KOPT-K1 (cell line): ENCODE measurements around the gene ATG12.
"Not testable (repeated sequence)": the region's sequence is repeated elsewhere in the genome, so short reads cannot be mapped to it uniquely, and the experiment has no call there.

Source experiments
- H3K27ac ChIP-seq: fragments of 200-600 bp; sonication (generic); 2 replicates; pipeline ENCODE4 v1.5.1; 2016; ENCODE audit warnings: antibody characterized with exemption, mild to moderate bottlenecking, low read depth, low read length; ENCODE audit not compliant: poor library complexity, severe bottlenecking
- H3K36me3 ChIP-seq: fragments of 200-600 bp; sonication (generic); 2 replicates; pipeline ENCODE4 v1.5.1; 2017; ENCODE audit warnings: antibody characterized with exemption, mild to moderate bottlenecking, low read length, moderate library complexity; ENCODE audit not compliant: insufficient read depth
- H3K9me3 ChIP-seq: fragments of 200-600 bp; sonication (generic); 2 replicates; pipeline ENCODE4 v1.5.1; 2017; ENCODE audit warnings: antibody characterized with exemption, low read length, mild to moderate bottlenecking; ENCODE audit not compliant: insufficient read depth, poor library complexity, severe bottlenecking

ATG12 gene

GRCh38 chr5:115841382-115842088 lies at the start of gene ATG12, which contains the start of gene AP3S1:
Gene ATG12, minus strand, starts transcription at chr5:115841565. Its CDS starts 13 bp downstream, at chr5:115841552.
Gene AP3S1, plus strand, starts transcription at chr5:115841935. Its CDS starts 103 bp downstream, at chr5:115842038.
- peaks cover 22% of the 10 kb centered on the region for H3K36me3 ChIP-seq
- H3K9me3 ChIP-seq = no peaks in the 10 kb centered on the region
- H3K27ac ChIP-seq = peak within 1 kb of the TSS; percentile 90

GRCh38 chr5:115888027-115888426 lies 46.7 kb upstream of the ATG12 start:
- H3K36me3 ChIP-seq = no peaks in the 10 kb centered on the region
- no peak overlapping the region for H3K27ac ChIP-seq
- H3K9me3 ChIP-seq = no peaks in the 10 kb centered on the region

DNA sequence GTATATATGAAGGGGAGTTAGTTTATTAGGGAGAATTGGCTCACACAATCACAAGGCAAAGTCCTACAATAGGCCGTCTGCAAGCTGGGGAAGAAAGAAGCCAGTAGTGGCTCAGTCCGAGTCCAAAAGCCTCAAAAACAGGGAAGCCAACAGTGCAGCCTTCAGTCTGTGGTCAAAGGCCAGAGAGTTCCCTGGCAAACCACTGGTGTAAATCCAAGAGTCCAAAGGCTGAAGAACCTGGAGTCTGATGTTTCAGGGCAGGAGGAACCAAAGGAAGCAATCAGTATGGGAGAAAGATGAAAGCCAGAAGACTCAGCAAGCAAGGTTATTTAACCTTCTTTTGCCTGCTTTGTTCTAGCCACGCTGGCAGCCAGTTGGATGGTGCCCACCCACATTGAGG lies 43.8 kb upstream of the ATG12 start:
- not testable (repeated sequence) for H3K36me3 ChIP-seq, H3K9me3 ChIP-seq, H3K27ac ChIP-seq

- Histone ChIP-seq H3K36me3 (no peaks in the 10 kb centered on the region), H3K27ac (no peak overlapping the region), H3K9me3 (no peaks in the 10 kb centered on the region)
These were observed 43.3 kb upstream of the ATG12 start for GRCh38 chr5:115884704-115885103.

DNA sequence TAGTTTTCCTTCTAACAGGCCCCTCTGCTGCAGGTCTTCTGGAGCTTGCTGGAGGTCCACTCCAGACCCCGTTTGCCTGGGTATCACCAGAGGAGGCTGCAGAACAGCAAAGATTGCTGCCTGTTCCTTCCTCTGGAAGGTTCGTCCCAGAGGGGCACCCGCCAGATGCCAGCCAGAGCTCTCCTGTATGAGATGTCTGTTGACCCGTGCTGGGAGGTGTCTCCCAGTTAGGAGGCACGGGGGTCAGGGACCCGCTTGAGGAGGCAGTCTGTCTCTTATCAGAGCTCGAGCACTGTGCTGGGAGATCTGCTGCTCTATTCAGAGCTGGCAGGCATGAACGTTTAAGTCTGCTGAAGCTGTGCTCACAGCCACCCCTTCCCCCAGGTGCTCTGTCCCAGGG lies 41.1 kb upstream of the ATG12 start:
- H3K27ac ChIP-seq, H3K9me3 ChIP-seq, H3K36me3 ChIP-seq: not testable (repeated sequence)

DNA sequence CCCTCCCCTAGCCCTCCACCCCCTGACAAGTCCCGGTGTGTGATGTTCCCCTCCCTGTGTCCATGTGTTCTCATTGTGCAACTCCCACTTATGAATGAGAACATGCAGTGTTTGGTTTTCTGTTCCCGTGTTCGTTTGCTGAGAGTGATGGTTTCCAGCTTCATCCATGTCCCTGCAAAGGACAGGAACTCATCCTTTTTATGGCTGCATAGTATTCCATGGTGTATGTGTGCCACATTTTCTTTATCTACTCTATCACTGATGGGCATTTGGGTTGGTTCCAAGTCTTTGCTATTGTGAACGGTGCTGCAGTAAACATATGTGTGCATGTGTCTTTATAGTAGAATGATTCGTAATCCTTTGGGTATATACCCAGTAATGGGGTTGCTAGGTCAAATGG lies 36.0 kb upstream of the ATG12 start:
- not testable (repeated sequence) for H3K27ac ChIP-seq, H3K9me3 ChIP-seq, H3K36me3 ChIP-seq

DNA sequence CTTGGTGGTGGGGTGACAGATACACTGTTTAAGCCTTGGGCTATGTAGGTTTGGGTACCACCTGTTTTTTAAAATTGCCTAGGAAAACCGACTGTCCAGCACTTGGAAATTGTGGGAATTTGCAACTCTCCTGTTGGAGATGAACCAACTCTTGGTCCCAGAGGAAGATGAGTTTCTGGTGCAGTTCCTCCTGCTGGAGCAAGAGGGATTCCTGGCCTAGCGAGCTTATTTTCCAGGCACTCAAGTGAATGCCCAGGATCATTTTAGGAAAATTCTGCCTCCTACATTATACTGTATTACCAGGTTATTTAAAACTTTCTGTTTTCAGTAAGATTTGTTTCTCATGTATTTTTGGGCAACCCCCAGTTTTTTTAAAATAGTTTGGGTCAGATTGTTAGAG lies 34.1 kb upstream of the ATG12 start:
- H3K27ac ChIP-seq = no peak overlapping the region
- H3K36me3 ChIP-seq = peaks cover 24% of the 10 kb centered on the region
- no peaks in the 10 kb centered on the region for H3K9me3 ChIP-seq

- peaks cover 28% of the 10 kb centered on the region for H3K36me3 ChIP-seq
- no peak overlapping the region for H3K27ac ChIP-seq
- no peaks in the 10 kb centered on the region for H3K9me3 ChIP-seq
These were observed 32.0 kb upstream of the ATG12 start for GRCh38 chr5:115873392-115873791.

DNA sequence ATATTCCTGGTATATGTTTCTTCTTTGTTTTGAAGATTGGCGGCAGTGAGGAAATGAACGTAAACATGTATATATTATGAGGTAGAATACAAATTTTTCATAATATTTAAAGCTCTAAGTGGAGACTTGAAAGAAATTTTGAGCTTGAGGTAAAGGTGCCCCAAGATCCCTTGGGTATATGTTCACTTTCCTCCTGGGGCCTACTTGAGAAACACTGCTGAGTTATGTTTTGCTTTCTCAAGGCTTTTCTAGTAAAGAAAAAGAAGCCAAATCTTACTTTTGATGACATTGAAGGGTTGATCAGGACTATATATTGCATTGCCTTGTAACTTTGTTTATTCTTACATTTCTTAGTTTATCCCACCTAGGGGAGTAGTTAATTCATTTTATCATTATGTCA lies 31.1 kb upstream of the ATG12 start:
- peaks cover 28% of the 10 kb centered on the region for H3K36me3 ChIP-seq
- H3K27ac ChIP-seq = no peak overlapping the region
- H3K9me3 ChIP-seq = no peaks in the 10 kb centered on the region

DNA sequence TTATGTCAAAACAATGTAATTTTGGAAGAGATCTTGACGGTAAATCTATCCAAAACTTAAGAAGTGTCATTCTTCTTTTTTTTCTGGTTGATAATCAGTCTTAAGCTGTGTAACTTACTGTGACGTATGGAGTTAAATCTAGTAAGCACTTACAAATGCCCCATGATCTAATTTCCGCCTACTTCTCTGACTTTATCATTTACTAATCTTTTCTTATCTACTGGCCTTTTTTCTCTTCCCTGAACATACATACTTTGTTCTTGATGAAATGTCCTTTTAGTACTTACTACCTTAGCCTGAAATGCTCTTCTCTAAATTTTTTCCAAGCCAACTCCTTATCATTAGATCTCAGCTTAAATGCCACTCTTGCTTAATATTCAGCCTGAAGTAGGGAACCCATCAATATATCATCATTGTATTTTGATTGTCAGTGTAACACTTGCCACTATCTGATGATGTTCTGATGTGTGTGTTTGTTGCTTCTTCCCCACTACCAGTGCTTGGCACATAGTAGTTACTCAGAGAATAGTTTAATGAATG lies 28.0 kb upstream of the ATG12 start:
- peaks cover 23% of the 10 kb centered on the region for H3K36me3 ChIP-seq

GRCh38 chr5:115859378-115859777 lies 18.0 kb upstream of the ATG12 start:
- H3K9me3 ChIP-seq = peaks cover 5% of the 10 kb centered on the region
- H3K36me3 ChIP-seq = no peaks in the 10 kb centered on the region
- H3K27ac ChIP-seq = no peak overlapping the region

More for the DNA sequence above, 28.0 kb upstream of the ATG12 start:
- no peak overlapping the region for H3K27ac ChIP-seq
- H3K9me3 ChIP-seq = no peaks in the 10 kb centered on the region

DNA sequence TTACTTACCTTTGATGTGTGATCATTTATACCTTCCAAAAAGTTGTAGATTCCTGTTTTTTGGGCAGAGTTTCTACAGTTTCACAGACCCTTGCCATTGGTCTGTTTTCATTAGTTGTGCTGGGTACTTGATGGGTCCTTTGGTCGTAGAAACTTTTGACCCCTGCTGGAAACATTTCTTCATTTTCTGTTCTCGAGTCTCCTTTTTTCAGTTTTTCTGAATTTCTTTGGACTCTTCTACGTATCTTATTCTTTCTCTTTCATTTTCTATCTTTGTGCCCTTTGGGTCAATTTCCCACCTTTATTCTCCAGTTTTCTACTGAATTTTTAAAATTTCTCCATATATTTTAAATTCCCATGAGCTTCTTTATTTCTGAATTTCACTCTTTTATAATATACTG lies 17.0 kb upstream of the ATG12 start:
- Histone ChIP-seq H3K9me3 (peaks cover 11% of the 10 kb centered on the region), H3K27ac (no peak overlapping the region), H3K36me3 (no peaks in the 10 kb centered on the region)

DNA sequence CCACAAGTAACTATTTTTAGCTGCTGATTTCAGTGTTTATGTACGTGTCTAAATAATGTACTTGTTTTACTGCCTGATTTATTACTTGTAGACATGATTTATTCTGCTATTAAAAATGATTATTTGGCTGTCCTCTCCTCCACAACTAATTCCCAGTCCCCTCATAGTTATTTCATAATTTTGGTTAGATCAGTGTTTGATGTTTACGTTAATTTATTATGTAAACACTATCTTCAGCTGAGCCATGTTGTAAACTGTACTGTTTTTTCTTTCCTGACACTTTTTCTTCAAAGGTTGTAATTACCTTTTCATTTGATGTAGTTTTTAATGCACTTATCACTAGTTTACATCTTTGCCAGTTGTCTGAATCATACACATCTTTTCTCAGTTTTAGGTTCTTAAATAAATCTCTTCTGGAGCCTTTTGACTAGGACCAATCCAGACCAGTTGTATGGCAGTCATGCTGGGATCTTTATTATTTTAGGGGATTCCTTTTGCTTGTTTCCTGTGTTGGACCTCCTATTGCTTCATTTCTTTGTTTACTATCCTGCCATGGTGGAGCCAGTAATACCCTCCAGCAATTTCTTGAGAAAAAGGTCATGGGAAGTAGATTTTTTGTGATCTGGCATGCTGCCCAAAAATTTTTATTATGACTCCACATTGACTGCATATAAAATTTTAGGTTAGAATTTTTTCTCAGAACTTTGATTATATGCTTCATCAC lies 16.4 kb upstream of the ATG12 start:
- Histone ChIP-seq H3K9me3 (peaks cover 14% of the 10 kb centered on the region), H3K27ac (no peak overlapping the region), H3K36me3 (no peaks in the 10 kb centered on the region)

GRCh38 chr5:115857057-115857479 lies 15.7 kb upstream of the ATG12 start:
- H3K27ac ChIP-seq = no peak overlapping the region
- H3K9me3 ChIP-seq = peaks cover 14% of the 10 kb centered on the region

DNA sequence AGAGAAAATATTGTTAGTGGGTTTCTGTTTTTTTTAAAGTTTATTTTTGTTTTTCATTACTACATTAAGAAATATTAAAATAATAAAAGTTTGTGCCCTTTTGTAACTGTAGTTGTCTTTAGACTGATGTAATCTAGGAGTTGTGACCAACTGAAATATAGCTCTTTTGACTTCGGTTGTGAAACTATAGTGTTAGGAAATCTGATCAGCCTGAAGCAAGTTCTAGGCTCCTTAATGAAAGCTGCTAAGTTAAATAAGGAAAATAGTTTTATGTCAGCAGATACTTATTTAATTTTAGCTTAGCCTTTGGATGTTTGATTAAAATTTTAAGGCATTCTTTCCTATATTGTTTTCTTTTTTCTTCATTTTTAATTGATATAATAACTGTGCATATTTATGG lies 14.6 kb upstream of the ATG12 start:
- Histone ChIP-seq H3K27ac (no peak overlapping the region), H3K36me3 (no peaks in the 10 kb centered on the region)

More at GRCh38 chr5:115857057-115857479, 15.7 kb upstream of the ATG12 start:
- no peaks in the 10 kb centered on the region for H3K36me3 ChIP-seq

More for the DNA sequence above, 14.6 kb upstream of the ATG12 start:
- H3K9me3 ChIP-seq = peaks cover 14% of the 10 kb centered on the region
